SKM-1 (cell line): ENCODE results near the gene DDX41.
A peak's percentile ranks its signal among the peaks of the same experiment; 100 is the strongest.

Experiments used
- DNase-seq: peaks from one replicate; lab custom pipeline; 2025; ENCODE audit not compliant: unreplicated experiment; lab: John Stamatoyannopoulos, UW

DDX41 gene

DNA sequence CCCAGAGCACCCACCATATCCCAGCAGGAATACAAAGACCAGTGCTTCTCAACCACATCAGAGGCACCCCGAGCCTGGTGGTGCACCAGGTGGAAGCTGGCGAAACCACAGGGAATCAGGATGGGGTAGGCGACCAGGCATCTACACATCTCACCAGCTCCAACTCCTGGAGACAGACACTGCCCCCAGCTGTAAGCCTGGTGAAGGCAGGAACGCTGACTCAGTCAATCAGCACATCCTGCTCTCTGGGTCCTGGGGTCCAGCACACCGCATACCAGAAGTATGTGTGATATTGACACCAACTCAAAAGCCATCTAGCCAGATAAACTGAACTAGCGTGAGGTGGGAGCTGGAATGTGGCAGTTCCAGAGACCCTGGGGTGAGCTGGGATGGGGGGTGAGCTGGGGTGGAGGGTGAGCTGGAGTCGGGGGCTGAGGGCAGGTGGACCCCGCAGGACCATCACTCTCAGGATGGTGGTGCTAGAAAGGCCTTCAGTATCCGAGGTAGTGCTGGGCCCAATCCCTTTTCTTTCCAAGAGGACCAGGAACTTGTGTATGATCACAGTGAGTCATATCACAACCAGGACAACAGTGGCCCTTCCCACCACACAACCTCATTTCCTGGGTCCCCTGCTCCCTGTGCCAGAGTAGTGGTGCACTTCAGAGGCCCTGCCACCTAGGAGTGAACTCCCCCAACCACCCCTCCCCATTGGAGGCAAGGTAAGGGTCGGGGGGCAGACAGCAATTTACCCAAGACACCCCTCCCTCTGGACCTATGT, 45.8 kb downstream of the DDX41 start:
- DNase-seq = no peak

DNA sequence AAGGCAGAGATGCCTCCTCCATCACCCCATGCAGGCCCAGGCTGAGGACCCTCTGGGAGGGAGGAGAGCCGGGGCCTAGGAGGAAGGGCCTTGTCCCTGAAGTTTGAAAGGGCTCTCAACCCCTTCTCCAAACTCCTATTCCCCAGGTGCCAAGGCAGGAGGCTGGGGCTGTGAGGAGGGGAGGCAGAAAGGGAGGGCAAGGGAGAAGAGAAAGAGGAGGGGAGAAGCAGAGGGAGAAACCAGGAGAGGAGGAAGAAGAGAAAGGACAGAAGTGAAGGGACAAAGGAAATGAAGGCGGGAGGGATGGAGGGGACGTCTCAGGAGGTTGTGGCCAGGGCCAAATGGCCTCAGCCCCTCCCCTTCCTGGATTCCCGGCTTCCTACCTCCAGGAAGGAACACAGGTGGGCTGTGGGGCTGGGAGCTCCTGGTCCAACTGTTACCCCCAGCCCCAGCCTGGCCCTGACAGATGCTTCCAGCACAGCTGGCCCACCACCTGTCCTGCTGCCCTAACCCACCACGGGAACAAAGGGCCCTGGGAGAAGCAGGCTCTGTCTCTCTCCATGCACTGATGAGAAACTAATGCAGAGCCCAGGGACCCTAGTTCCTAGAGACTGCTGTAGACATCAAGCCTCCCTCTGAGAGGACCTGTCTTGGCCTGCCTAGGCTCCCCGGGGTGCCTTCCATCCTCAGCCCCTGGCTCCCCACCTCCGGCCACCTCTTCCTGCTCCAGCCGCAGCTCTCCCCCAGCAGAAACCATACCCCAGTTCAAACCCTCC, 46.8 kb downstream of the DDX41 start:
- no peak for DNase-seq

DNA sequence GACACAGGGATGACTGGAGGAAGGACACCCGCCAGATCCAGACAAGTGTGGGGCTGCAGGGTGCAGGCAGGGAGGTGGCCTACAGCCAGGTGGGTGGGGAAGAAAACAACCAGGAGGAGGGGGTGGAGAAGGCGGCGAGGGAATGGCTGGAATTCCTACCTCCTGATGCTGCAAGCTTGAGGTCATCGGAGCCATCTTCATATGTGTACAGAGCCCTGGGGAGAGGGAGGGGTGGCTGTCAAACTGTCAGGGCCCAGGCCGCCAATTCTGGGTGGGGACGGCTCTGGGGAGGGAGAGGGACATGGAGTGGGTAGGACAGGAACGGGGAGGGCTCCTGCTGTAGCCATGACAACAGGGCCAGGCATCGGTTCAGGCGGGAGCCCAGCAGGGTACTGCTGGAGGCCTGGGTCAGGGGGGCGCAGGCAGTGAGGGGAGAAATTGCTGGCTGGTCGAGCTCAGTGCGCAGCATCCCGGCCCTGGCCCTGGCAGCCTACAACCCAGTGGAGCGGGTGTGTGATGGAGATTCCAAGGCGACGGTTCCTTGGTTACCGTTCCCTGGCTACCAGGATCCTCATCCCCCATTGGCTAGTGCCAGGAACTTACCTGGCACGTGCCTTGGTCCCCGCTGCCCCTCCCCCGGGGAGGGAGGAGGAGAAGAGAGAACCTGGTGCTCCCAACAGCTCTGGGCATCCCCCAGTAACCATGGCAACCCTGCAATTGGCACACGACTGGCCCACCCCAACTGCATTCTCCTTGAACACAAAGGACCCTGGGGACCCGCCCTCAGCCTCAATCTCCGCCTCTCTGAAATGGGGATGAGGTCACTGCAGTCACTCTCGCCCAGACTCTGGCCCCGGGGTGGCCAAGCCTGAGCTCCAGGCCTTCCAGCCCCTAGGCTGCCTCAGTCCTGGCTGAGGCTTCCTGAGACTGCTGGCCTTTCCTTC, 47.8 kb downstream of the DDX41 start:
- no peak for DNase-seq

DNA sequence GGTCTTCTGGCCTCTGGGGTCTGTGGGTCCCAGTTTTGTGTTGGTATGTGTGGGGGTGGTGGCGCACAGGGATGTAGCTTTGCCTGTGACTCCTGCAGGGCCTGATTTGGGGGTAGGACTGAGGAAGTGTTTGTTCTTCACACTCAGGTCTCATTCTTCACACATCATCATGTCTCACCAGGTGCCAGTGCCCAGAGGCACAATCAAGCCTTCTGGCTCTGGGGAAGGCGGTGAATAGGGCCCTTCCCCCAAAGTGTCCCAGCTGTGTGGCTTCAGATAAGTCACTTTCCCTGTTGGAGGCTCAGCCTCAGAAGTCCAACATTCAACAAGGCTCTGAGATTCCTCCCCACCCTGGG, 48.5 kb downstream of the DDX41 start:
- no peak for DNase-seq

DNA sequence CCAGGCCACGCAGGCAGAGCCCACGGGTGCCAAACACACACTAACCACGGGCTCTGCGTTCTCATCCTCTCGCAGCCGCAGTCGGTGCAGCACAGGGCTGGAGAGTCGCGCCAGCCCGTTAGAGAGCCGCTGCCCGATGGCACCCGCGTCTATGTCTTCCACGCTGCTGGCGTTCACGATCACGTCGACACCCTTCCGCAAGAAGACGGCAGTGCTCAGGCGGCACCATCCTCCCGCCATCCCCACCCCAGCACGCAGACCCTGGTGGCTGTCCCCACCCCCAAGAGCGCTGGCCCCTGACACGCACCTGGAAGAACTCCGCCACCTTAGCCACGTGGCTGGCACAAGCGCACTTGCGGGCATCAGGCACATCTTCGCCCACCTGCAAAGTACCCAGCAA, 49.3 kb downstream of the DDX41 start:
- no peak for DNase-seq

DNA sequence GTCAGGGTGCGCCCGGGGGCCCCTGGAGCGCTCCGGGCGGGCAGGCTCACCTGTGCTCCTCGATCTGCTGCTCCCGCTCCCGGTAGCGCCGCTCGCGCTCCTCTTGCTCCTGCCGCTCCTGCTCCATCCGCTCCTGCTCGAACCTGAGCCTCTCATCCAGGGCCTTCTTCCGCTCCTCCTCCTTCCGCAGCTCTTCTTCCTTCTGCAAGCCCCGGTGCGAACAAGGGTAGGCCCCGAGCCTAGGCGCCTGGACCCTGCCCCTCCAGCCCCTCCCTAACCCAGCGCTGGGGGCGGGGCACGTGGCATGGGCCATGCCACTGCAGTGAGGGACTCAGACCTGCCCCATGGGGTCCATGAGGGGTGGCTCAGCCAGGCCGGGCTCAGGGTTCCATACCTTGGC, 49.9 kb downstream of the DDX41 start:
- no peak for DNase-seq

DNA sequence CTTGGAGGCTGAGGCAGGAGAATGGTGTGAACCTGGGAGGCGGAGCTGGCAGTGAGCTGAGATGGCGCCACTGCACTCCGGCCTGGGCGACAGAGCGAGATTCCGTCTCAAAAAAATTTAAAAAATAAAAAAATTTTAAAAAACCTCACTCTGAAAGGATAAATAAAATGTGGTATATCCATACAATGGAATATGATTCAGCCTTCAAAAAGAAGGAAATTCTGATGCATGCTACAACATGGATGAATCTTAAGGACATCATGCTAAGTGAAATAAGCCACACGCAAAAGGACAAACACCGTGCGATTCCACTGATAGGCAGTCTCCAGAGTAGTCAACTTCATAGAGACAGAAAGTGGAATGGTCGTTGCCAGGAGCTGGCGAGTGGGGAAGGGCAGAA, 51.7 kb downstream of the DDX41 start:
- DNase-seq = no peak

DNA sequence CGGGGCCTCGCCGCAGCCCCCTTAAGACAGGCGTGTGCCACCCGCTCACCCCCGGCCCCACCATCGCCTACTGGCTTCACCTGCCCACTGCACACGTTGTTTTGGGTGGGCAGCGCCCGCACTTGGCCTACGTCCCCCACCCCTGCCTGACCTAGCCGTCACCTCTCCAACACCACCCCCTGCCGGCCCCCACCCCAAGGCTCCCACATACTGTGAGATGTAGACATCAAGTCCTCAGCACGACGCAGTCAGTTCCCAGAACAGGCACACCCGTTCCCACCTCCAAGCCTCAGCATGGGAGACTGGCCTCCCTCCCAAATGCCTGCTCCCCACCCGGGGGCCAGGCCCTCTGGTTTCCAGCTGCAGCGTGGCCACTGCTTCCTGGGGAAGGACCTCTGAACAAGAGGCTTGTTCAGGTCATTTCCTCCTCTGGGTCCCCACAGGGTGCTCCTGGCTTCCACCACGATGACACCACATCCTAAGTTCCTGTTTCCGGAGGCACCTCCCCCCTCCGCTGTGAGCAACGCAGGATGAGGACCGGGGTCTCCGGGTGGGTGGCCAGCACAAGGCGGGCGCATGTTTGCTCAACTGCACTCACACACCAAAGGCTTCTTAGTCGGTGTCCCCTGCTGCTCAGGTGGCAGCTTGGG, 54.6 kb downstream of the DDX41 start:
- peak; percentile 61 for DNase-seq
